HUES48 (cell line): Measurements from ENCODE around the gene YTHDF2.

Source experiments
- H3K27ac ChIP-seq: one replicate; pipeline ENCODE4 v1.7.0; 2013; ENCODE audit warnings: low read depth, low read length, inconsistent platforms
- H3K27me3 ChIP-seq: 2 replicates; pipeline ENCODE4 v1.6.1; 2013; ENCODE audit warnings: mild to moderate bottlenecking, low read length; ENCODE audit not compliant: control insufficient read depth, insufficient read depth
- H3K36me3 ChIP-seq: 2 replicates; pipeline ENCODE4 v1.6.1; 2013; ENCODE audit warnings: low read length; ENCODE audit not compliant: control insufficient read depth, insufficient read depth
- H3K4me1 ChIP-seq: 2 replicates; pipeline ENCODE4 v1.6.1; 2013; ENCODE audit warnings: mild to moderate bottlenecking, low read length; ENCODE audit not compliant: control insufficient read depth, insufficient read depth
- H3K4me3 ChIP-seq: 2 replicates; pipeline ENCODE4 v1.5.1; 2013; ENCODE audit warnings: mild to moderate bottlenecking, low read depth, low read length
- H3K9ac ChIP-seq: 2 replicates; pipeline ENCODE4 v1.6.1; 2013; ENCODE audit warnings: mild to moderate bottlenecking, low read depth, low read length, moderate library complexity
- H3K9me3 ChIP-seq: 2 replicates; pipeline ENCODE4 v1.6.1; 2013; ENCODE audit warnings: low read length; ENCODE audit not compliant: control insufficient read depth, insufficient read depth

YTHDF2 gene

GRCh38 chr1:28817133-28817532 lies 80.4 kb downstream of the YTHDF2 start:
- H3K27ac ChIP-seq: no peak overlapping the region
- H3K4me3 ChIP-seq: no peak overlapping the region
- no peaks in the 10 kb centered on the region for H3K4me1 ChIP-seq
- no peak overlapping the region for H3K9ac ChIP-seq
- no peaks in the 10 kb centered on the region for H3K9me3 ChIP-seq
- peaks cover 25% of the 10 kb centered on the region for H3K27me3 ChIP-seq
- no peaks in the 10 kb centered on the region for H3K36me3 ChIP-seq

- Histone ChIP-seq H3K9me3 (no peaks in the 10 kb centered on the region), H3K9ac (no peak overlapping the region), H3K4me1 (no peaks in the 10 kb centered on the region), H3K36me3 (no peaks in the 10 kb centered on the region), H3K27me3 (peaks cover 6% of the 10 kb centered on the region), H3K4me3 (no peak overlapping the region), H3K27ac (no peak overlapping the region)
Observed at GRCh38 chr1:28819020-28819419, 82.3 kb downstream of the YTHDF2 start.
